ENCODE results near the gene PXN. TPM values are rescaled to one million over a fixed set of nuclear protein-coding genes. Genes with fewer than 3 reads are reported as not detected.
A peak's percentile ranks its signal among the peaks of the same experiment; 100 is the strongest.

PXN gene
- total and polyA plus RNA-seq, 2 of the 13 experiments (the other 11 are each of a cell fraction or from before 2014, with no cell fraction given), result 13.6 to 14.2 TPM

GRCh38 chr12:120292661-120293531 lies 27.4 kb upstream of the PXN start, which contains the start of gene RNU4-1 (continued):
- TF ChIP-seq ZNF281 (CRISPR knock-in tag; IDR thresholded peaks at IDR 0.05; ENCODE audit: borderline replicate concordance), result no peak
- peak; percentile 88 for TF ChIP-seq TARDBP (CRISPR knock-in tag; IDR thresholded peaks at IDR 0.05)
- no peak for TF ChIP-seq NFATC3 (CRISPR knock-in tag; IDR thresholded peaks at IDR 0.05)
- no peak for TF ChIP-seq SMC3 (IDR thresholded peaks at IDR 0.05; ENCODE audit: low read length)
- no peak for TF ChIP-seq LBX2 (CRISPR knock-in tag; IDR thresholded peaks at IDR 0.05; ENCODE audit: borderline replicate concordance)
- peak; percentile 64; the same call in 1 of the 2 replicates for TF ChIP-seq ZNF766 (CRISPR knock-in tag; IDR thresholded peaks at IDR 0.05; ENCODE audit: borderline replicate concordance)
- no peak for TF ChIP-seq ZBTB40 (IDR thresholded peaks at IDR 0.05)
- TF ChIP-seq ZBTB40 (CRISPR knock-in tag; IDR thresholded peaks at IDR 0.05), result no peak; the same call in 1 of the 2 replicates
- TF ChIP-seq HINFP (CRISPR knock-in tag; IDR thresholded peaks at IDR 0.05; ENCODE audit: low read depth), result no peak
- peak; percentile 78 for TF ChIP-seq DBP (CRISPR knock-in tag; IDR thresholded peaks at IDR 0.05; ENCODE audit: not compliant biosample characterization)
- no peak for TF ChIP-seq HBP1 (CRISPR knock-in tag; IDR thresholded peaks at IDR 0.05; ENCODE audit: low read depth)

Data from HepG2 (cell line).